HS-5 (cell line): ENCODE results near the gene ACTR1A.
"Not testable (repeated sequence)": the region's sequence is repeated elsewhere in the genome, so short reads cannot be mapped to it uniquely, and the experiment has no call there.

Experiments
- DNase-seq: peaks from one replicate; pipeline ENCODE4 v3.0.0-alpha.2; 2012; ENCODE audit warnings: low read depth

ACTR1A gene

GRCh38 chr10:102454662-102455487, 47.6 kb downstream of the ACTR1A start:
- DNase-seq, result not testable (repeated sequence)

GRCh38 chr10:102453502-102453901, 49.0 kb downstream of the ACTR1A start:
- DNase-seq, result no peak

GRCh38 chr10:102452672-102453340, 49.7 kb downstream of the ACTR1A start:
- peak; percentile 64 for DNase-seq

DNA sequence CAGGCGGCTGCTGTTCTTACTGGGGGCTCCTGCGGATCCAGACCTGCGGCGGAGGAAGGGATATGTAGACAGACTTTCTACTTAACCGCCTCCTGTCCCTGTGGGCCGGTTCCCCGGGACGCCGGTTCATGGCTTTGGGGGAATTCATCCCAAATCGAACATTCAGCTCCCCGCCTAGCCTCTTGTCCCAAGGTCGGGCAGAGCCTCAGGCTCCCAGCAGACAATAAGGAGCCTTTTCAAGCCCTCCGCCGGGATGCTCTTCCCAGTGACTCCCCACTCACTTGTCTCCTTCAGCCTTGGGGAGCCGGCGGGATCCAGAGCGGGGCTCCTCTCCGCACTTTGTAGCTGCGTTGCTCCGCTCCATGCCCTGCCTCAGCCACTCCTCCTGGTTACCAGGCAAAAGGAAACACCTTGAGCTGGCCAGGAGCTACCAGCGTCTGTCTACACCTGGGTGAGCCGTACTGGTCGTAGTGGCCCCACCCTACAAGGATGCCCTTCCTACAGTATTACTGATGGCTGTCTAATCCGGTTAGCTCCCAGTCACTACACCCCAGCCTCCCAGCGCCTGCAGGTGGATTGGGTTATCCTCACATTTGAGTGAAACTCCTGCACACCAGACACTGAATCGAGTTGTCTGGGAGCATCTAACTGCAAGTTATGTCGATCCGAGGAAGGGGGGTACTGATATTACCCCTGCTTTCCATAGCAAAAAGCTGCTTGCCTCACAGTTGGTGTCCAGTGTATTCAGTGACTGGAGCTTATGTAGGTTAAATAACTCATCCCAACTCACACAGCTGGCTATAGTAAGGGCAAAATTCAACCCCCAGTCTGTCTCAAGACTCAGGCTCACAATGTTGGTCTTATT, 51.2 kb downstream of the ACTR1A start, which contains the start of gene C10orf95:
Gene C10orf95, minus strand, starts transcription at position 439 of the 865 bp plus-strand sequence. CDS start 450 bp downstream, outside the sequence.
- DNase-seq, result no peak

DNA sequence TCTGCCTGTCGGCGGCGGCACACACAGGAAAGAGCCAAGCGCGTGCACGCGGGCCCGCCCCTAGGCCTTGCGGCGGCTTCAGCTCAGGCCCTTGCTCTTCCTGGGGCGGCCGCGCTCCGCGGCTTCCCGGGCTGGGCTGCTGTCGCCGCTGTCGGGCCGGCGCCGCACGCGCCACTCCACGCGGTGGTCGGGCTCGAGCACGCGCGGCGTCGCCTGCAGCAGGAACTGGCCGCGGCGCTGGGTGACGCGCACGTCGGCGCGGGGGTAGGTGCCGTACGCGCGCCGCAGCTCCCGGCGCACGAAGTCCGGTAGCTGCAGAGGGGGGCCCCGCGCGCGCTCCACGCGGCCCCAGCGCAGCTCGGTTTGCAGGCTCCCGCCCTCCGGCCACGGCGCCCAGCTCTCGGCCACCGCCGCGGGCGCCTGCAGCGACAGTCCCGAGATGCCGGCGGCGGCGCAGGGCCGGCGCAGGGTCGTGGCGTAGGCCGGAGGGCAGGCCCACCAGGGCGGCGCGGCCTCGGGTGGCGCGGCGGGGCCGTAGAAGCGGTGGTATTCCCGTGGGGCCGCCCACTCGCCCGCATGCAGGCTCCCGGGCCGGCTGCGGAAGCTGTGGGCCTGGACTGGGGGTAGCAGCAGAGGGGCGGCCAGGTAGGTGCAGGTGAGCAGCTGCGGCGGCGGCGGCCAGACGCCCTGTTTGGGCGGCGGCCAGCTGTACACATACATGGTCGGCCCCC, 52.0 kb downstream of the ACTR1A start:
- DNase-seq, result no peak

- no peak for DNase-seq
Measured at GRCh38 chr10:102450124-102450373, 52.5 kb downstream of the ACTR1A start.

DNA sequence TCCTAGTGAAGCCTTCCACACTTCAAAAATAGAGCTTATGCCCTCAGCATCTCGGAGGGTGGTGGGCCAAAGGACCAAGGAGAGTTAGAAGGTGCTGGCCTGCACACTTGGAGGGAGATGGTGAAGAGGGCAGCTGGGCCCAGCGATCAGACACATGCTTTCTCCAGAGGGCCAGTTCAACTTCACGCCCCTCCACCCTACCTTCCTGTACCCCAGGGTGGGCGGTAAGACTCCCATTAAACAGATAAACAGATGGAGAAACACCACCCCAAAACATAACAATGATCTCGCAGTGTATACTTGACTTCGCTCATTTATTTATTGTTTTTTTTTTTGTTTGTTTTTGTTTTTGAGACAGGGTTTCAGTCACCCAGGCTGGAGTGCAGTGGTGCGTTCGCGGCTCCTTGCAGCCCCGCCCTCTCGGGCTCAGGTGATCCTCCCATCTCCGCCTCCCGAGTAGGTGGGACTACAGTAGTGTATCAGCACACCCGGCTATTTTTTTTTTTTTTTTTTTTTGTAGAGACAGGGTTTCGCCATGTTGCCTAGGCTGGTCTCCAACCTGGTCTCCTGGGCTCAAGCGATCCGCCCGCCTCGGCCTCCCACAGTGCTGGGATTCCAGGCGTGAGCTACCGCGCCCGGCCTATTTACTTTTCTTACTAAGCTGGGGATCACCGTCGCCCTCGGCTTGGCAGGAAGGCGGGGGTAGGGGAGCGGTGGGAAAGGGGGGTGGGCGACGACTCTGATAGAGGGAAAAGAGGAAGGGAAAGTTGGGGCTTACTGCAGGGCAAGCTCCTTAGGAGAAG, 53.0 kb downstream of the ACTR1A start:
- DNase-seq, result no peak

GRCh38 chr10:102444851-102445250, 57.7 kb downstream of the ACTR1A start:
- no peak for DNase-seq

- no peak for DNase-seq
Measured at GRCh38 chr10:102438374-102438773, 64.1 kb downstream of the ACTR1A start.

GRCh38 chr10:102437515-102437914, 65.0 kb downstream of the ACTR1A start:
- no peak for DNase-seq

- no peak for DNase-seq
Measured at GRCh38 chr10:102436312-102436711, 66.2 kb downstream of the ACTR1A start.

DNA sequence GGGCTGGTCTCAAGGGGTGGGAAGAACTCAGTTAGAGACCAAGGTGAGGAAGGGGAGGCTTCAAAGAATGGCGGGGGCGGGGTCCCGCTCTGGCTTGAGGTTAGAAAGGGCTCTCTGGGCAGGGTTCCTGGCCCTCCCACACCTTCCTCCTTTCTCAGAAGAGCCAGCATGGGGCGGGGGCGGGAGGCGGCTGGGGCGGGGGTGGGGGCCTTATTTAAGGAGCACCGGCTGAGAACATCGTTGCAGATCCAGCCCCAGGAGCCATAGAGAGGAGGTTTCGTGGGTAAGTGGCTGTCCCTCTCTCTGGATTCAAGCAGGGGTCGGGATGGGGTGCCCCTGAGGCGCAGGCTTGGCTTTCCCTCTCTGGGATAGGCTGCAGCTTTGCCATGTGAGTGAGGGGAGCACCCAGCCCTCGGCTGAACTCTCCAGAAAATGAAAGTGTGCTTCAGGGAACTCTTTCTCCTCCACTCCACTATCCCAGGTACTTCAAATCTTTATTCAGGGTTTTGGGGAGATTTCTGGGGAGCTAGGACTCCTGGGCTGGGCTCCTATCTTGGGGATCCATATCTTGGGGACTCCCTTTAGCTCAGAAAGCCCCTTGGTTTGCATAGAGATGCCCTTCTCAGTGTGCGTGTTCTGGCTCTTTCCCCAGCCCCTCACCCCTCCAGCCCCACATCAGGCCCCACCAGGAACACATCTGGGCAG, 66.8 kb downstream of the ACTR1A start:
- no peak for DNase-seq

DNA sequence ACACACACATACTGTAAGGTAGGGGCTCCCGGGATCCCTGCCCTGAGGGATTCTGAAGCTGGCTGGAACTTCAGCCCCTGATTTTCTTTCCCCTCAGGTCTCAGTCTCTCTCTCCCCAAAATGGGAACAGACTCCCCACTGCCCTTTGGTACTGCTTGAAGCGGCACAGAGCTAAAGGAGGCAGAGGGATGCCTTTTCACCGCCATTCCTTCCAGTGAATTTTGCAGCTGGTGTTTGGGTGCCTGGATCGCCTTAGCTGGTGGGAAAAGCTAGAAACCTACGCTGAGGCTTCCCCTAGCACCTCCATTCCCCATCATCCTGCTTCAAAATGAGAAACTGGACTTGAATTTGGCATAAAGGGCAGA, 67.4 kb downstream of the ACTR1A start:
- no peak for DNase-seq

- no peak for DNase-seq
Measured at GRCh38 chr10:102434394-102435132, 67.9 kb downstream of the ACTR1A start.

DNA sequence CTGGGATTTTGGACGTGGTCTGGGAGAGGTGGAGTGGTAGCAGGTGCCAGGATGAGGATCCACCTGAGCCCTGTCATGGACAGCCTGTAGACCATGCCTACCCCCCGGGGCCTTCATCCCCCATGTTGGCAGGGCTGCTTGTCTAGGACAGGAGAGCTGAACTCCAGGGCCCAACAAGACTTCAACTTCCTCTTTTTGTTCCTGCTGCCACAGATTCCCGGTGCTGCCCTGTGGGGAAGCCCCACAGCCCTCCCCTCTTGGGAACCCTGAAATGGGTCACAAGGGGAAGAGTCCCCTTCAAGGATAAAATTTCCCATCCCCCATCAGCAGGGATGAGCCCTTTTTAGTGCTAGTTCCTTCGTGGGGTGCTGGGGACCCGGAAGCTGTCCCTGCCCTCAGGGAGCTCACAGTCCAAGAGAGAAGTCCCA, 68.9 kb downstream of the ACTR1A start:
- DNase-seq, result no peak

- DNase-seq, result peak; percentile 89
Measured at GRCh38 chr10:102432162-102432950, 70.2 kb downstream of the ACTR1A start, which contains the start of gene CUEDC2. Gene CUEDC2 (minus strand): TSS chr10:102432574. CDS start chr10:102425188, 7,386 bp downstream.

GRCh38 chr10:102431452-102432124, 70.9 kb downstream of the ACTR1A start:
- DNase-seq, result no peak

DNA sequence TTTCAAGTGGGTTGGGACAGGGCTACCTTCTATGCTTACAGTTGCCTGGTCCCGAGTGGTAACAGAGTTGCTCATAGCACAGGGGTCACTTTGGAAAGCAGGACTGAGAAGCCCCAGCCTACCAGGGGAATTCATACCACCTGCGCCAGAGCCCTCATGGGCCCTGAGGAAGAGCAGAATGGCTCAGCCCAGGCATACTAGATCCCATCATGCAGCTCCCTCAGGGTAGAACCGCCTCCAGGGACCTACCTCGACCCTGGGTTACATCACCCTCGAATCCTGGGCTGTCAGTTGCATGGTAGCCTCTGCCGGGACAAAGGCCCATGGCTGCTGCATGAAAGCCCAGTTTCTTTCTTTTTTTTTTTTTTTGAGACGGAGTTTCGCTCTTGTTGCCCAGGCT, 73.0 kb downstream of the ACTR1A start:
- no peak for DNase-seq
